ENCODE data around the gene PKIG.

PKIG gene

GRCh38 chr20:44662261-44662660, 79.9 kb downstream of the PKIG start:
- no peak for DNase-seq (ENCODE audit: low read depth in 2 of 2)

- DNase-seq (ENCODE audit: low read depth in 2 of 2) = no peak
Observed at GRCh38 chr20:44664131-44664530, 81.8 kb downstream of the PKIG start.

GRCh38 chr20:44666066-44666465, 83.7 kb downstream of the PKIG start:
- DNase-seq (ENCODE audit: low read depth in 2 of 2) = no peak
